Tibial artery (tissue), 4 donors: ENCODE results near the gene CDKL5.

ENCODE experiments used
- DNase-seq, 2 donors: peaks; one replicate each; pipeline ENCODE4 v3.0.0-alpha.2; 2019
- H3K27ac ChIP-seq, 2 donors: fragments of 200-600 bp; sonication (generic) in 1 of 2; 1 replicate in 1 of 2; 2 replicates in 1 of 2; pipeline ENCODE4 v1.5.1; 2018 to 2019; ENCODE audit warnings: mild to moderate bottlenecking in 1 of 2
- H3K27me3 ChIP-seq, 2 donors: fragments of 200-600 bp; sonication (generic) in 1 of 2; one replicate each; pipeline versions ENCODE4 v1.5.1 to v1.6.0; 2016 to 2019
- H3K36me3 ChIP-seq, 3 donors: fragments of 200-600 bp; sonication (generic) in 2 of 3; one replicate each; pipeline ENCODE4 v1.5.1; 2016 to 2019; ENCODE audit warnings: mild to moderate bottlenecking in 2 of 3
- H3K4me1 ChIP-seq, 4 donors: fragments of 200-600 bp; sonication (generic) in 2 of 4; 1 replicate in 3 of 4; 2 replicates in 1 of 4; pipeline ENCODE4 v1.5.1; 2016 to 2019
- H3K4me3 ChIP-seq, 2 donors: fragments of 200-600 bp; sonication (generic) in 1 of 2; 1 replicate in 1 of 2; 2 replicates in 1 of 2; pipeline ENCODE4 v1.5.1; 2018 to 2019; ENCODE audit warnings: mild to moderate bottlenecking in 2 of 2
- H3K9me3 ChIP-seq, 3 donors: fragments of 200-600 bp; sonication (generic) in 1 of 3; one replicate each; pipeline ENCODE4 v1.5.1; 2016 to 2019
- intact Hi-C: fragments of 100-400 bp; cut with DNase I; formaldehyde crosslinking; loops from one replicate; pipeline ENCODE4 v1.15.0; 2023; ENCODE audit warnings: low total_unique reads
- TF ChIP-seq, protein P1 (sequence below), 2 experiments: fragments of 200-600 bp in 1 of 2; fragments of 450-650 bp in 1 of 2; IDR thresholded peaks; one replicate each; pipeline ENCODE4 v1.5.1; 2017 to 2019; ENCODE audit warnings: antibody characterized with exemption in 2 of 2, mild to moderate bottlenecking in 1 of 2, moderate library complexity in 1 of 2

Gene CDKL5

GRCh38 chrX:18471296-18471695 lies 45.9 kb downstream of the CDKL5 start:
- H3K9me3 ChIP-seq = no peaks in the 10 kb centered on the region
- TF ChIP-seq, protein P1, sequence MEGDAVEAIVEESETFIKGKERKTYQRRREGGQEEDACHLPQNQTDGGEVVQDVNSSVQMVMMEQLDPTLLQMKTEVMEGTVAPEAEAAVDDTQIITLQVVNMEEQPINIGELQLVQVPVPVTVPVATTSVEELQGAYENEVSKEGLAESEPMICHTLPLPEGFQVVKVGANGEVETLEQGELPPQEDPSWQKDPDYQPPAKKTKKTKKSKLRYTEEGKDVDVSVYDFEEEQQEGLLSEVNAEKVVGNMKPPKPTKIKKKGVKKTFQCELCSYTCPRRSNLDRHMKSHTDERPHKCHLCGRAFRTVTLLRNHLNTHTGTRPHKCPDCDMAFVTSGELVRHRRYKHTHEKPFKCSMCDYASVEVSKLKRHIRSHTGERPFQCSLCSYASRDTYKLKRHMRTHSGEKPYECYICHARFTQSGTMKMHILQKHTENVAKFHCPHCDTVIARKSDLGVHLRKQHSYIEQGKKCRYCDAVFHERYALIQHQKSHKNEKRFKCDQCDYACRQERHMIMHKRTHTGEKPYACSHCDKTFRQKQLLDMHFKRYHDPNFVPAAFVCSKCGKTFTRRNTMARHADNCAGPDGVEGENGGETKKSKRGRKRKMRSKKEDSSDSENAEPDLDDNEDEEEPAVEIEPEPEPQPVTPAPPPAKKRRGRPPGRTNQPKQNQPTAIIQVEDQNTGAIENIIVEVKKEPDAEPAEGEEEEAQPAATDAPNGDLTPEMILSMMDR (IDR thresholded peaks at IDR 0.05) = no peak
- H3K27ac ChIP-seq = no peak overlapping the region
- intact Hi-C loops = no loop called here
- no peak for DNase-seq
- H3K4me1 ChIP-seq = no peaks in the 10 kb centered on the region
- H3K27me3 ChIP-seq = no peaks in the 10 kb centered on the region
- H3K4me3 ChIP-seq = no peak overlapping the region
- no peaks in the 10 kb centered on the region for H3K36me3 ChIP-seq

GRCh38 chrX:18490806-18491555 lies 65.6 kb downstream of the CDKL5 start:
- no peaks in the 10 kb centered on the region for H3K9me3 ChIP-seq
- no peaks in the 10 kb centered on the region for H3K27me3 ChIP-seq
- no peak overlapping the region for H3K27ac ChIP-seq
- H3K4me1 ChIP-seq = no peaks in the 10 kb centered on the region
- intact Hi-C loops = no loop called here
- no peaks in the 10 kb centered on the region for H3K36me3 ChIP-seq
- DNase-seq = no peak
- no peak overlapping the region for H3K4me3 ChIP-seq
- TF ChIP-seq, protein P1 (IDR thresholded peaks at IDR 0.05) = no peak

DNA sequence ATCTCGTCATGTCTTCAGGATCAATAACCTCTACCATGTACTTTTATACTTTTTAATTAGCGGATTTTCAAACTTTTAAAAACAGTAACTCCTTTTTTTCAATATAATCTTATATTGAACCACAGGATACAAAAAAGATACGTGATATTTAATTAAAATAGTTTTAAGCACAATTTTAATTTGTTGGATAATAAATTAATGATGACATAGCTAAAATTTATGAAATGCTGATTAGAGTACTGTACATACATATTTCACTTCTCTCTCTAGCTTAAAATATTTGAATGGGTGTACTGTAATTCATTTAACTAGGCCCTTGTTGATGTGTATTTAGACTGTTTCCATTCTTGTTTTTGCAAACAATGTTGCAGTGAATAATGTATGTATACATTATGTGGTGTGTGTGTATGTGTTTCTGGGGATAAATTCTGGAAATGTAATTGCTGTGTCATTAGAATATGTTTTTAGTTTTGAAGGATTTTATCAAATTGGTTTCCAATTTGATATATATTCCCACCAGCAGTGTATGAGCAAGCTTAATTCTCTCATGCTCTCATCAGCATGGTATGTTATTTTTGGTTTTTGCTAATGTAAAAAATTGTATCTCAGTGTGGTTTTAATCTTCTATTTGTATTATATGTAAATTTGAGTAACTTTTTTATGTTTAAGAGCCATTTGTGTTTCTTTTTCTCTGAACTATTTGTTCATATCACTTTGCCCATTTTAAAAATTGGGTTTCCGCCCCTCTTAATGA lies 66.4 kb downstream of the CDKL5 start:
- intact Hi-C loops = no loop called here

GRCh38 chrX:18534949-18535348 lies 109.5 kb downstream of the CDKL5 start:
- TF ChIP-seq, protein P1 (IDR thresholded peaks at IDR 0.05) = no peak
- peaks cover 0 to 4% (median 0%) of the 10 kb centered on the region in 4 donors for H3K4me1 ChIP-seq
- no peaks in the 10 kb centered on the region for H3K27me3 ChIP-seq
- no peak overlapping the region for H3K27ac ChIP-seq
- H3K4me3 ChIP-seq = no peak overlapping the region
- intact Hi-C loops = no loop called here
- no peaks in the 10 kb centered on the region for H3K9me3 ChIP-seq
- DNase-seq = no peak
- H3K36me3 ChIP-seq = no peaks in the 10 kb centered on the region

More for the DNA sequence above, 66.4 kb downstream of the CDKL5 start:
- H3K9me3 ChIP-seq = no peaks in the 10 kb centered on the region
- TF ChIP-seq, protein P1 (IDR thresholded peaks at IDR 0.05) = no peak
- H3K27me3 ChIP-seq = no peaks in the 10 kb centered on the region
- no peak for DNase-seq
- H3K27ac ChIP-seq = no peak overlapping the region
- H3K4me3 ChIP-seq = no peak overlapping the region
- H3K36me3 ChIP-seq = no peaks in the 10 kb centered on the region
- no peaks in the 10 kb centered on the region for H3K4me1 ChIP-seq

- intact Hi-C loops = no loop called here
- no peak overlapping the region for H3K27ac ChIP-seq
- H3K4me1 ChIP-seq = peaks cover 0 to 6% (median 0%) of the 10 kb centered on the region in 4 donors
- no peak for DNase-seq
- H3K9me3 ChIP-seq = no peaks in the 10 kb centered on the region
- H3K4me3 ChIP-seq = no peak overlapping the region
- no peaks in the 10 kb centered on the region for H3K36me3 ChIP-seq
- TF ChIP-seq, protein P1 (IDR thresholded peaks at IDR 0.05) = no peak
- no peaks in the 10 kb centered on the region for H3K27me3 ChIP-seq
Measured at GRCh38 chrX:18537068-18537467, 111.7 kb downstream of the CDKL5 start.
